ENCODE results near the gene LAPTM5. TPM values are rescaled to one million over a fixed set of nuclear protein-coding genes. Genes with fewer than 3 reads are reported as not detected.
"Not testable (repeated sequence)": the region's sequence is repeated elsewhere in the genome, so short reads cannot be mapped to it uniquely, and the experiment has no call there.

Gene LAPTM5
- total RNA-seq, 1 experiment from 2014 or later: 1.5 TPM

GRCh38 chr1:30766948-30767347, 9.4 kb upstream of the LAPTM5 start:
- BruUV-seq (replicated peaks); ATAC-seq: not testable (repeated sequence)

DNA sequence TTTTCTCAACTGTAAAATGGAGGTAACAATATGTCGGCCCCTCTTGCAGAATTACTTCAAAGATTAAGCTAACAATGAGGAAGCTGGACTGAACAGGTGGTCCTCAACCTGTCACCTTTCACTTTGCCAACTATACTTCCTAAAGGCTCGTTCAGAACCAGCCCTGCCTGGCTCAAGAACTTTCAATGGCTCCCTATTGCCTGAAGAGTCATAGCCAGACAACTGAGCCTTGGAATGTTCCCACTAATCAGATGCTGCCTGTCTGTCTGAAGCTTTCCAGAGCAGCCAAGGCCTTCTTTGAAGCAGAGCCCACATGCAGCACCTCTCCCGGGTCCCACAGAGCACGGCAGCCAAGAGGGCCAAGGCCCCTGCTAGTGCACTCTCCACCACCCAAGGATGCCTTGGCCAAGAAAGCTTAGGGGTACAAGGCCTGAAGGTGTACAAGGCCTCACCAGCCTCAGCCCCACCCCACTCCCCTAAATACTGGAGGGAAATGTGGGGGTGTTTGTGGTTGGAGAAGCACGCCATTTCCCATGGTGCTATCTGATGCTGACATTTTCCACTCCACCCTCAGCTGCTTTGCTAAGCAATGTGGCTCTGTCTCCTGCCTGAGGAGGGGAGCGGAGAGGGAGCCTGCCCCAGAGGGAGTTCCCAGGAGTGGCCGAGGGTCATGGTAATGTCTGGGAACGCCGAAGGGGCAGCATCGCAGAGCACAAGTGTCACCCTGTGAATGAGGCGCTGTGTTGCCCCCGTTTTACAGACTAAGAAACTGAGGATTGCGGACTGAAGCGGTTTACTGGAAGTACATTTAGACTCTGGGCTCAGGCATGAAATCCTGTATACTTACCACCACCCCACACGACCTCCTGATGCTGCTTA, 8.2 kb upstream of the LAPTM5 start:
- intact Hi-C loops (cut with micrococcal nuclease): no loop called here
- no peaks in the 10 kb centered on the region for H3K4me1 ChIP-seq (ENCODE audit: control insufficient read depth in 1 of 2, insufficient read depth in 2 of 2, low read length in 2 of 2)
- no peaks in the 10 kb centered on the region for H3K9me3 ChIP-seq (ENCODE audit: control insufficient read depth in 1 of 2, insufficient read depth in 1 of 2, low read depth in 1 of 2, low read length in 2 of 2)
- no peak overlapping the region for H3K4me3 ChIP-seq (replicated peaks in 1 of 2; ENCODE audit: low read depth in 1 of 2, low read length in 2 of 2)
- H3K27me3 ChIP-seq (ENCODE audit: insufficient read depth, low read length): no peaks in the 10 kb centered on the region
- ChIA-PET POLR2A (no interaction called here), RAD21 (ENCODE audit: low non-redundant PET in 1 of 2, low total read pairs in 2 of 2, uncharacterized antibody in 2 of 2, unreplicated experiment in 2 of 2) (no interaction called here), CTCF (interaction anchor here (2.0 kb wide), 1 partner anchor 14 kb away, joined by 5 read pairs; no protein-coding TSS in a partner anchor)
- H3K9ac ChIP-seq (ENCODE audit: low read length): no peak overlapping the region
- H3K9me2 ChIP-seq (ENCODE audit: insufficient read depth): no peaks in the 10 kb centered on the region
- BruUV-seq (replicated peaks): no TSS peak
- DNase-seq (ENCODE audit: low read depth, low spot score): no peak
- H3K27ac ChIP-seq (ENCODE audit: low read depth, low read length): no peak overlapping the region
- H2AFZ ChIP-seq (ENCODE audit: low read depth, low read length, poor library complexity, severe bottlenecking): no peak overlapping the region
- ATAC-seq: no peak
- no peaks in the 10 kb centered on the region for H4K20me1 ChIP-seq (ENCODE audit: insufficient read depth)
- H3K4me2 ChIP-seq (ENCODE audit: low read length): no peak overlapping the region
- H3K36me3 ChIP-seq (ENCODE audit: control insufficient read depth in 1 of 2, insufficient read depth in 2 of 2, low read length in 2 of 2): no peaks in the 10 kb centered on the region
- no peaks in the 10 kb centered on the region for H3K79me2 ChIP-seq (ENCODE audit: insufficient read depth, low read length)
- TF ChIP-seq ELF1 (IDR thresholded peaks at IDR 0.05; ENCODE audit: borderline replicate concordance, low read depth) (no peak), YY1 (IDR thresholded peaks at IDR 0.05; ENCODE audit: extremely low read depth, insufficient replicate concordance, low read depth, low read length) (no peak), ZNF274 (IDR thresholded peaks at IDR 0.05; ENCODE audit: low read depth, low read length) (no peak), ZFX (IDR thresholded peaks at IDR 0.05) (no peak), POLR2AphosphoS5 (IDR thresholded peaks at IDR 0.05; ENCODE audit: low read depth, low read length) (no peak), RAD21 (IDR thresholded peaks at IDR 0.05; ENCODE audit: low read depth) (no peak), POLR2A (IDR thresholded peaks at IDR 0.05; ENCODE audit: borderline replicate concordance, extremely low read depth, insufficient read depth, insufficient read length) (no peak), JUND (IDR thresholded peaks at IDR 0.05) (no peak), SP1 (IDR thresholded peaks at IDR 0.05; ENCODE audit: low read depth) (no peak), ZBTB33 (IDR thresholded peaks at IDR 0.05; ENCODE audit: extremely low read depth, insufficient replicate concordance, low read length) (no peak), TCF7L2 (IDR thresholded peaks at IDR 0.05; ENCODE audit: borderline replicate concordance, extremely low read depth, insufficient read depth, insufficient read length) (no peak), EZH2 (IDR thresholded peaks at IDR 0.05) (no peak)
- TF ChIP-seq, protein P1, sequence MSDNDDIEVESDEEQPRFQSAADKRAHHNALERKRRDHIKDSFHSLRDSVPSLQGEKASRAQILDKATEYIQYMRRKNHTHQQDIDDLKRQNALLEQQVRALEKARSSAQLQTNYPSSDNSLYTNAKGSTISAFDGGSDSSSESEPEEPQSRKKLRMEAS (IDR thresholded peaks at IDR 0.05): no peak
- TF ChIP-seq, protein P2, sequence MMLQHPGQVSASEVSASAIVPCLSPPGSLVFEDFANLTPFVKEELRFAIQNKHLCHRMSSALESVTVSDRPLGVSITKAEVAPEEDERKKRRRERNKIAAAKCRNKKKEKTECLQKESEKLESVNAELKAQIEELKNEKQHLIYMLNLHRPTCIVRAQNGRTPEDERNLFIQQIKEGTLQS (IDR thresholded peaks at IDR 0.05): no peak

More at GRCh38 chr1:30766948-30767347, 9.4 kb upstream of the LAPTM5 start:
- CTCF ChIA-PET: interaction anchor here (0.7 to 2.0 kb wide), 2 partner anchors 12 to 13 kb away, joined by 3 to 5 read pairs; no protein-coding TSS in a partner anchor
- DNase-seq (ENCODE audit: low read depth, low spot score); H3K4me3 ChIP-seq (replicated peaks in 1 of 2; ENCODE audit: low read depth in 1 of 2, low read length in 2 of 2); H3K4me1 ChIP-seq (ENCODE audit: control insufficient read depth in 1 of 2, insufficient read depth in 2 of 2, low read length in 2 of 2); H3K9me2 ChIP-seq (ENCODE audit: insufficient read depth); H4K20me1 ChIP-seq (ENCODE audit: insufficient read depth); H3K79me2 ChIP-seq (ENCODE audit: insufficient read depth, low read length); H3K27me3 ChIP-seq (ENCODE audit: insufficient read depth, low read length); H3K27ac ChIP-seq (ENCODE audit: low read depth, low read length); H3K9ac ChIP-seq (ENCODE audit: low read length); POLR2A ChIA-PET; H3K36me3 ChIP-seq (ENCODE audit: control insufficient read depth in 1 of 2, insufficient read depth in 2 of 2, low read length in 2 of 2); H3K9me3 ChIP-seq (ENCODE audit: control insufficient read depth in 1 of 2, insufficient read depth in 1 of 2, low read depth in 1 of 2, low read length in 2 of 2); intact Hi-C loops (cut with micrococcal nuclease); H2AFZ ChIP-seq (ENCODE audit: low read depth, low read length, poor library complexity, severe bottlenecking); RAD21 ChIA-PET (ENCODE audit: low non-redundant PET in 1 of 2, low total read pairs in 2 of 2, uncharacterized antibody in 2 of 2, unreplicated experiment in 2 of 2); H3K4me2 ChIP-seq (ENCODE audit: low read length): not testable (repeated sequence)

Data from HCT116 (cell line).